PFSK-1 (cell line): ENCODE results near the gene SFXN3.

ENCODE experiments used
- FOXP2 ChIP-seq: optimal IDR thresholded peaks from 2 replicates; pipeline ENCODE3; 2011; ENCODE audit warnings: borderline replicate concordance, control low read depth, inconsistent platforms; ENCODE audit not compliant: insufficient read depth; ENCODE audit errors: extremely low read length, extremely low read depth
- POLR2AphosphoS5 ChIP-seq: IDR thresholded peaks from 2 replicates; pipeline ENCODE4 v1.6.1; 2012; ENCODE audit warnings: low read depth, mild to moderate bottlenecking, control low read depth, low read length, moderate library complexity
- REST ChIP-seq, 2 experiments: IDR thresholded peaks; 2 replicates each; pipeline versions ENCODE4 v1.6.1 to v1.8.0; 2011 to 2012; ENCODE audit warnings: low read depth in 2 of 2, low read length in 2 of 2, control low read depth in 1 of 2, inconsistent platforms in 1 of 2, mild to moderate bottlenecking in 1 of 2, moderate library complexity in 1 of 2; ENCODE audit not compliant: insufficient read depth in 1 of 2
- SIN3A ChIP-seq: IDR thresholded peaks from 2 replicates; pipeline ENCODE4 v1.6.1; 2012; ENCODE audit warnings: mild to moderate bottlenecking, low read length, moderate library complexity, borderline replicate concordance; ENCODE audit not compliant: insufficient read depth
- TAF1 ChIP-seq: IDR thresholded peaks from 2 replicates; pipeline ENCODE4 v1.6.1; 2012; ENCODE audit warnings: low read length, control low read depth, borderline replicate concordance; ENCODE audit not compliant: insufficient read depth

- no peak; a peak in 1 of 4 replicates for TF ChIP-seq REST (IDR thresholded peaks at IDR 0.05; ENCODE audit: insufficient read depth in 1 of 2, low read depth in 2 of 2, low read length in 2 of 2)
- TF ChIP-seq POLR2AphosphoS5: peak; percentile 67; the same call in 1 of the 2 replicates
- TF ChIP-seq TAF1: 0 out of 2 replicates have a peak, but pooled peaks have one; percentile 13
- TF ChIP-seq SIN3A: no peak
- no peak for TF ChIP-seq FOXP2
Measured at GRCh38 chr10:101042667-101043362, 11.8 kb downstream of the SFXN3 start.
